Activated naive CD4-positive, alpha-beta T cell treated with anti-CD3 and anti-CD28 coated beads, Interleukin-2, amount 50 U/mL, for 16 hours (primary cell): ENCODE measurements around the gene CCL4.
"Not testable (repeated sequence)": the region's sequence is repeated elsewhere in the genome, so short reads cannot be mapped to it uniquely, and the experiment has no call there.

Experiments used
- DNase-seq: peaks from one replicate; pipeline ENCODE4 v3.0.0-alpha.2; 2020

Gene CCL4

GRCh38 chr17:36088670-36089338 is 14.8 kb upstream of the CCL4 start:
- no peak for DNase-seq

- DNase-seq = no peak
These were observed 14.2 kb upstream of the CCL4 start for GRCh38 chr17:36089339-36089865.

GRCh38 chr17:36089888-36090836 is 13.5 kb upstream of the CCL4 start, which contains the start of gene CCL3:
TSS of gene CCL3 (minus strand) at chr17:36090143. CDS start at chr17:36090058, 85 bp downstream.
- DNase-seq = no peak

- no peak for DNase-seq
These were observed 11.4 kb upstream of the CCL4 start for GRCh38 chr17:36092230-36092629.

GRCh38 chr17:36092715-36093114 is 10.9 kb upstream of the CCL4 start:
- not testable (repeated sequence) for DNase-seq

GRCh38 chr17:36094232-36094631 is 9.4 kb upstream of the CCL4 start:
- DNase-seq = no peak

GRCh38 chr17:36094746-36095145 is 8.9 kb upstream of the CCL4 start:
- no peak for DNase-seq

- DNase-seq = no peak
These were observed 7.6 kb upstream of the CCL4 start for GRCh38 chr17:36095992-36096391.

- not testable (repeated sequence) for DNase-seq
These were observed 4.6 kb upstream of the CCL4 start for GRCh38 chr17:36099004-36099403.

- DNase-seq = not testable (repeated sequence)
These were observed 619 bp downstream of the CCL4 start for GRCh38 chr17:36104246-36104645.

GRCh38 chr17:36104701-36105181 is 1.1 kb downstream of the CCL4 start:
- DNase-seq = no peak

- no peak for DNase-seq
These were observed 2.3 kb downstream of the CCL4 start for GRCh38 chr17:36105781-36106492.

GRCh38 chr17:36106493-36106835 is 2.8 kb downstream of the CCL4 start:
- DNase-seq = no peak

- no peak for DNase-seq
These were observed 4.0 kb downstream of the CCL4 start for GRCh38 chr17:36107660-36108059.

GRCh38 chr17:36108265-36108664 is 4.6 kb downstream of the CCL4 start:
- not testable (repeated sequence) for DNase-seq

- no peak for DNase-seq
These were observed 7.5 kb downstream of the CCL4 start for GRCh38 chr17:36111068-36111490.

GRCh38 chr17:36112572-36112971 is 8.9 kb downstream of the CCL4 start:
- no peak for DNase-seq

- DNase-seq = not testable (repeated sequence)
These were observed 9.5 kb downstream of the CCL4 start for GRCh38 chr17:36113131-36113530.

GRCh38 chr17:36114971-36115648 is 11.5 kb downstream of the CCL4 start:
- DNase-seq = not testable (repeated sequence)

GRCh38 chr17:36115649-36115977 is 12.0 kb downstream of the CCL4 start:
- DNase-seq = not testable (repeated sequence)

- no peak for DNase-seq
These were observed 14.1 kb downstream of the CCL4 start for GRCh38 chr17:36117505-36118382.
